Smooth muscle cell (in vitro differentiated cells): Measurements from ENCODE around the gene CCT7. TPM values are rescaled to one million over a fixed set of nuclear protein-coding genes. Genes with fewer than 3 reads are reported as not detected.

Experiments used
- DNase-seq: peaks from one replicate; lab custom pipeline; 2025; ENCODE audit not compliant: unreplicated experiment; lab: John Stamatoyannopoulos, UW
- H2AFZ ChIP-seq: fragments of 200-600 bp; sonication (generic); 2 replicates; pipeline ENCODE4 v1.6.0; 2016; ENCODE audit warnings: antibody characterized with exemption, low read depth, mild to moderate bottlenecking
- H3F3A ChIP-seq: fragments of 200-600 bp; sonication (generic); 2 replicates; pipeline ENCODE4 v1.6.0; 2017; ENCODE audit warnings: antibody characterized with exemption, low read depth
- H3K27ac ChIP-seq: fragments of 200-600 bp; sonication (generic); 2 replicates; pipeline ENCODE4 v1.5.1; 2016; ENCODE audit warnings: low read depth, mild to moderate bottlenecking
- H3K27me3 ChIP-seq: fragments of 200-600 bp; sonication (generic); 2 replicates; pipeline ENCODE4 v1.6.1; 2016; ENCODE audit warnings: low read depth, mild to moderate bottlenecking
- H3K36me3 ChIP-seq: fragments of 200-600 bp; sonication (generic); 2 replicates; pipeline ENCODE4 v1.5.1; 2016; ENCODE audit warnings: low read depth
- H3K4me1 ChIP-seq: fragments of 200-600 bp; sonication (generic); 2 replicates; pipeline ENCODE4 v1.5.1; 2016; ENCODE audit warnings: low read depth
- H3K4me2 ChIP-seq: fragments of 200-600 bp; sonication (generic); 2 replicates; pipeline ENCODE4 v1.6.0; 2016; ENCODE audit warnings: mild to moderate bottlenecking
- H3K4me3 ChIP-seq: fragments of 200-600 bp; sonication (generic); 2 replicates; pipeline ENCODE4 v1.5.1; 2016; ENCODE audit warnings: mild to moderate bottlenecking
- H3K79me2 ChIP-seq: fragments of 200-600 bp; sonication (generic); 2 replicates; pipeline ENCODE4 v1.6.0; 2016; ENCODE audit warnings: low read depth, mild to moderate bottlenecking
- H3K9ac ChIP-seq: fragments of 200-600 bp; sonication (generic); 2 replicates; pipeline ENCODE4 v1.6.0; 2016; ENCODE audit warnings: low read depth
- H3K9me3 ChIP-seq: fragments of 200-600 bp; sonication (generic); replicated peaks from 2 replicates; pipeline ENCODE4 v1.5.1; 2016; ENCODE audit warnings: low read depth
- H4K20me1 ChIP-seq: fragments of 200-600 bp; sonication (generic); 2 replicates; pipeline ENCODE4 v1.6.0; 2016; ENCODE audit warnings: low read depth
- WGBS: methylation state at CpG from one replicate; pipeline ENCODE4 v1.1.7; 2016; ENCODE audit warnings: low lambda C conversion rate; 5-methylcytosine and 5-hydroxymethylcytosine counted together
- polyA plus RNA-seq: library from polyadenylated mRNA; unstranded; fragments of >200 nt; fragmentation: Nextera tagmentation; extraction: Ambion mirVana; gene quantifications from 2 replicates; pipeline ENCODE4 v1.2.1, GENCODE V29; 2016
- total RNA-seq: library from RNA; depleted of rRNA; stranded (reverse); fragments of >200 nt; gene quantifications from 2 replicates; pipeline ENCODE4 v1.2.3, GENCODE V29; 2014
- TF ChIP-seq, protein P1 (sequence below): fragments of 200-600 bp; sonication (generic); IDR thresholded peaks from 2 replicates; pipeline ENCODE4 v1.5.1; 2017; ENCODE audit warnings: borderline replicate concordance, mild to moderate bottlenecking, antibody characterized with exemption; ENCODE audit not compliant: insufficient read depth, poor library complexity, severe bottlenecking

CCT7 gene
- total and polyA plus RNA-seq, 2 experiments from 2014 or later = 197 to 212 TPM

DNA sequence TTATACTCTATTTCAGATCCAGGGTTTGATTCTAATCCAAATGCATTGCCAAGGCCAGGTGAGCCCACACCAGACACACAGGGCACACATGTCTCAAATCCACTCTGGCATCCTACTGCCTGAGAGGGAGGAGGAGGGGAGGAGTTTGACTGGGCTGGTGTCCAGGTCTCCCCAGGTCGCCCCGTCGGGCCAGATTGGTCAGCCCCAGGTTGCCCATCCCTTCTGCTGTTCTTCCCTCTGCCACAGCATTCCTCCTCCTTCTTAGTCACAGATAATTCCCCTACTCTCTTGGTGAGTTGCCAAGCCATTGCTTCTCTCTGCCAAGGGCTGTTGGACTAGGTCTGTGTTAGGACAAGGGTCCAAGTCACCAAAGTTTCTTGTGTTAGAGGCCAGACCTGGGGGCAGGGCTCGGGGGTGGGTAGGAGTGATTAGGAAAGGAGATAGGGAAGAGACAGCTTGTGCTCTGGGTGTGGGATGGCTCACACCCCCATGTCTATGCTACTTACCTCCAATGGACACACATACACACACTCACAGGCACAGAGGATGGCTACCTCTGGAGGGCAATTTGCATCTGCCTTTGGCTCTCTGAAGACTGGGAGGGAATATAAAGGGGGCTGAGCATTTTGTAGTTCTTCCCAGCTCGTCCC is 61.8 kb downstream of the CCT7 start:
- H3K4me1 ChIP-seq = no peaks in the 10 kb centered on the region
- no peak for DNase-seq
- H3K36me3 ChIP-seq = no peaks in the 10 kb centered on the region
- H3K9me3 ChIP-seq = no peaks in the 10 kb centered on the region
- no peak overlapping the region for H2AFZ ChIP-seq
- H3K4me2 ChIP-seq = no peak overlapping the region
- 55% methylated on average over 5 of the region's 5 CpGs for WGBS
- H3K79me2 ChIP-seq = no peaks in the 10 kb centered on the region
- no peak overlapping the region for H3K27ac ChIP-seq
- H4K20me1 ChIP-seq = no peaks in the 10 kb centered on the region
- peaks cover 96% of the 10 kb centered on the region for H3K27me3 ChIP-seq
- H3K9ac ChIP-seq = no peak overlapping the region
- no peak overlapping the region for H3K4me3 ChIP-seq
- TF ChIP-seq, protein P1, sequence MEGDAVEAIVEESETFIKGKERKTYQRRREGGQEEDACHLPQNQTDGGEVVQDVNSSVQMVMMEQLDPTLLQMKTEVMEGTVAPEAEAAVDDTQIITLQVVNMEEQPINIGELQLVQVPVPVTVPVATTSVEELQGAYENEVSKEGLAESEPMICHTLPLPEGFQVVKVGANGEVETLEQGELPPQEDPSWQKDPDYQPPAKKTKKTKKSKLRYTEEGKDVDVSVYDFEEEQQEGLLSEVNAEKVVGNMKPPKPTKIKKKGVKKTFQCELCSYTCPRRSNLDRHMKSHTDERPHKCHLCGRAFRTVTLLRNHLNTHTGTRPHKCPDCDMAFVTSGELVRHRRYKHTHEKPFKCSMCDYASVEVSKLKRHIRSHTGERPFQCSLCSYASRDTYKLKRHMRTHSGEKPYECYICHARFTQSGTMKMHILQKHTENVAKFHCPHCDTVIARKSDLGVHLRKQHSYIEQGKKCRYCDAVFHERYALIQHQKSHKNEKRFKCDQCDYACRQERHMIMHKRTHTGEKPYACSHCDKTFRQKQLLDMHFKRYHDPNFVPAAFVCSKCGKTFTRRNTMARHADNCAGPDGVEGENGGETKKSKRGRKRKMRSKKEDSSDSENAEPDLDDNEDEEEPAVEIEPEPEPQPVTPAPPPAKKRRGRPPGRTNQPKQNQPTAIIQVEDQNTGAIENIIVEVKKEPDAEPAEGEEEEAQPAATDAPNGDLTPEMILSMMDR = no peak
- H3F3A ChIP-seq = no peaks in the 10 kb centered on the region

- Histone ChIP-seq H3K4me3 (no peak overlapping the region), H3F3A (no peaks in the 10 kb centered on the region), H3K4me1 (no peaks in the 10 kb centered on the region), H3K9me3 (no peaks in the 10 kb centered on the region), H3K27ac (no peak overlapping the region), H3K4me2 (no peak overlapping the region), H3K9ac (no peak overlapping the region), H3K27me3 (peaks cover 90% of the 10 kb centered on the region), H4K20me1 (no peaks in the 10 kb centered on the region), H3K36me3 (no peaks in the 10 kb centered on the region), H3K79me2 (no peaks in the 10 kb centered on the region), H2AFZ (no peak overlapping the region)
- WGBS = 35% methylated on average over 2 of the region's 2 CpGs
- TF ChIP-seq, protein P1 = no peak
- no peak for DNase-seq
Measured at GRCh38 chr2:73297151-73297559, 63.0 kb downstream of the CCT7 start.

GRCh38 chr2:73297586-73297985 is 63.5 kb downstream of the CCT7 start:
- no peak overlapping the region for H2AFZ ChIP-seq
- H3K36me3 ChIP-seq = no peaks in the 10 kb centered on the region
- H3K4me1 ChIP-seq = no peaks in the 10 kb centered on the region
- H3K4me3 ChIP-seq = no peak overlapping the region
- no peak for DNase-seq
- no peak overlapping the region for H3K9ac ChIP-seq
- H3K4me2 ChIP-seq = no peak overlapping the region
- H4K20me1 ChIP-seq = no peaks in the 10 kb centered on the region
- TF ChIP-seq, protein P1 = no peak
- H3K79me2 ChIP-seq = no peaks in the 10 kb centered on the region
- H3K9me3 ChIP-seq = no peaks in the 10 kb centered on the region
- 67% methylated on average over 4 of the region's 4 CpGs for WGBS
- H3K27me3 ChIP-seq = peaks cover 90% of the 10 kb centered on the region
- no peak overlapping the region for H3K27ac ChIP-seq
- no peaks in the 10 kb centered on the region for H3F3A ChIP-seq

GRCh38 chr2:73300926-73301325 is 66.8 kb downstream of the CCT7 start:
- no peaks in the 10 kb centered on the region for H3K79me2 ChIP-seq
- peaks cover 73% of the 10 kb centered on the region for H3K27me3 ChIP-seq
- 75% methylated on average over 3 of the region's 3 CpGs for WGBS
- no peak overlapping the region for H3K9ac ChIP-seq
- H4K20me1 ChIP-seq = no peaks in the 10 kb centered on the region
- no peaks in the 10 kb centered on the region for H3F3A ChIP-seq
- H3K9me3 ChIP-seq = no peaks in the 10 kb centered on the region
- no peak for DNase-seq
- no peak overlapping the region for H3K27ac ChIP-seq
- H3K4me1 ChIP-seq = no peaks in the 10 kb centered on the region
- H3K36me3 ChIP-seq = no peaks in the 10 kb centered on the region
- TF ChIP-seq, protein P1 = no peak
- H3K4me3 ChIP-seq = no peak overlapping the region
- H3K4me2 ChIP-seq = no peak overlapping the region
- H2AFZ ChIP-seq = no peak overlapping the region
